Heart right ventricle (tissue), 16 donors: ENCODE measurements around the gene C1QTNF6. TPM values are rescaled to one million over a fixed set of nuclear protein-coding genes. Genes with fewer than 3 reads are reported as not detected.

Experiments
- ATAC-seq, 8 donors: fragments of 200-7000 bp; cut with Tn5 transposase; one replicate each; pipeline ENCODE4 v1.9.1; 2020; ENCODE audit warnings: mild to moderate bottlenecking in 8 of 8, moderate library complexity in 8 of 8, moderate number of reproducible peaks in 1 of 8
- DNase-seq, 2 donors: peaks; one replicate each; pipeline ENCODE4 v3.0.0-alpha.2; 2020
- H3K27ac ChIP-seq, 10 donors: fragments of 200-600 bp; sonication (generic) in 2 of 10; one replicate each; pipeline versions ENCODE4 v1.5.0 to v1.8.0; 2020 to 2022; ENCODE audit warnings: mild to moderate bottlenecking in 3 of 10
- H3K27me3 ChIP-seq, 7 donors: fragments of 200-600 bp; one replicate each; pipeline ENCODE4 v1.8.0; 2021 to 2022; ENCODE audit warnings: mild to moderate bottlenecking in 2 of 7
- H3K36me3 ChIP-seq, 9 donors: fragments of 200-600 bp; sonication (generic) in 1 of 9; one replicate each; pipeline versions ENCODE4 v1.5.0 to v1.8.0; 2020 to 2022; ENCODE audit warnings: mild to moderate bottlenecking in 2 of 9
- H3K4me1 ChIP-seq, 9 donors: fragments of 200-600 bp; sonication (generic) in 1 of 9; one replicate each; pipeline versions ENCODE4 v1.5.0 to v1.8.0; 2020 to 2022; ENCODE audit warnings: mild to moderate bottlenecking in 4 of 9
- H3K4me3 ChIP-seq, 10 donors: fragments of 200-600 bp; sonication (generic) in 2 of 10; one replicate each; pipeline versions ENCODE4 v1.5.0 to v1.8.0; 2020 to 2022; ENCODE audit warnings: mild to moderate bottlenecking in 7 of 10, moderate library complexity in 2 of 10
- H3K9me3 ChIP-seq, 11 donors: fragments of 200-600 bp in 10 of 11; sonication (generic) in 2 of 11; one replicate each; pipeline versions ENCODE4 v1.5.0 to v1.8.0; 2013 to 2022; ENCODE audit warnings: mild to moderate bottlenecking in 2 of 11, control low read depth in 1 of 11, moderate library complexity in 1 of 11
- CTCF ChIP-seq, 9 donors: fragments of 200-600 bp; sonication (generic) in 2 of 9; IDR thresholded peaks; one replicate each; pipeline versions ENCODE4 v1.5.0 to v1.8.0; 2021 to 2022; ENCODE audit warnings: antibody characterized with exemption in 9 of 9, mild to moderate bottlenecking in 5 of 9, moderate library complexity in 1 of 9
- WGBS, 2 donors: extraction: QIAGEN DNeasy Blood & Tissue Kit; methylation state at CpG; one replicate each; pipeline ENCODE4 v1.1.7; 2013; ENCODE audit warnings: inconsistent platforms in 1 of 2; 5-methylcytosine and 5-hydroxymethylcytosine counted together
- intact Hi-C, 10 donors: fragments of 100-400 bp; cut with DNase I; formaldehyde crosslinking; loops; one replicate each; pipeline versions ENCODE4 v1.11.1 to v1.14.2; 2022
- polyA plus RNA-seq, 2 donors: library from polyadenylated mRNA; stranded (reverse); fragments of 200-250 nt; gene quantifications; one replicate each; pipeline ENCODE4 v1.2.3, GENCODE V29; 2013
- total RNA-seq, 10 donors: library from RNA; stranded (reverse); fragmentation: NEBNext Ultra II Directional in 3 of 10; extraction: Animal tissue kit (Norgen Biotek cat#: 25700) in 3 of 10; gene quantifications; one replicate each; pipeline versions ENCODE4 v1.2.1 to v1.2.4, GENCODE V29; 2021 to 2023
- donor health status: Arrhythmogenic right ventricular cardiomyopathy.
- donor health status: ischemic (EF 13 %, LVEDD 7.1; RV severe dilation, severe dysfunction).
- donor health status: healthy with polysubstance abuse.
- donor health status: DM: no; HTN: yes; CAD: no.
- donor health status: DM: no; HTN: no; CAD: no.
- donor health status: ischemic (EF 25% LVEDD 6.9; RV normal size, moderate dysfunction).
- donor health status: ischemic (EF 25% LVEDD 5.7; RV mildly dilated, moderate dysfunction).
- donor health status: healthy.
- donor health status: DM: yes; HTN: yes; CAD: no.
- donor health status: Ischemic cardiomyopathy.
- donor health status: ischemic (EF 35%, LVEDD 5.7; RV mildly dilated, moderate dysfunction).
- donor health status: nonischemic (EF 11% LVEDD 7.7; RV severe dilation, severe dysfunction).
- donor health status: DM: yes; HTN: yes; CAD: no.
- donor health status: PGD.
- donor health status: ischemic (EF 29% LVEDD 5.4; RV normal size, mild dysfunction).
- donor health status: nonischemic (EF 23%, LVEDD 6.1; RV moderate dilation, normal function).

C1QTNF6 gene
- total and polyA plus RNA-seq, 12 donors = 0.51 to 6.4 (median 1.5) TPM

- no peak for TF ChIP-seq CTCF (IDR thresholded peaks at IDR 0.05)
- Histone ChIP-seq H3K36me3 (no peaks in the 10 kb centered on the region), H3K9me3 (no peaks in the 10 kb centered on the region), H3K27me3 (peaks cover 0 to 40% (median 17%) of the 10 kb centered on the region in 7 donors), H3K4me3 (no peak overlapping the region), H3K27ac (no peak overlapping the region), H3K4me1 (peaks cover 0 to under 1% (median 0%) of the 10 kb centered on the region in 9 donors)
- intact Hi-C loops = no loop called here
- ATAC-seq = no peak
- DNase-seq = no peak
- WGBS, 2 donors = 89 to 93% methylated on average over 71 of the region's 71 CpGs
These were observed 19.1 kb upstream of the C1QTNF6 start for GRCh38 chr22:37206841-37207821.

- H3K27ac ChIP-seq = no peak overlapping the region
- DNase-seq (no peak), ATAC-seq (no peak)
- peaks cover 0 to 31% (median 10%) of the 10 kb centered on the region in 7 donors for H3K27me3 ChIP-seq
- intact Hi-C loops = no loop called here
- H3K36me3 ChIP-seq = no peaks in the 10 kb centered on the region
- 89 to 95% methylated on average over 16 of the region's 16 CpGs for WGBS, 2 donors
- no peak overlapping the region for H3K4me3 ChIP-seq
- no peaks in the 10 kb centered on the region for H3K9me3 ChIP-seq
- H3K4me1 ChIP-seq = no peaks in the 10 kb centered on the region
- TF ChIP-seq CTCF (IDR thresholded peaks at IDR 0.05) = no peak
These were observed 18.2 kb upstream of the C1QTNF6 start for GRCh38 chr22:37206118-37206840.

GRCh38 chr22:37205046-37205445 is 17.0 kb upstream of the C1QTNF6 start:
- no peak overlapping the region for H3K4me3 ChIP-seq
- no peak overlapping the region for H3K27ac ChIP-seq
- DNase-seq (no peak), ATAC-seq (no peak)
- WGBS, 2 donors = 79 to 81% methylated on average over 5 of the region's 5 CpGs
- no peaks in the 10 kb centered on the region for H3K9me3 ChIP-seq
- intact Hi-C loops = no loop called here
- no peaks in the 10 kb centered on the region for H3K36me3 ChIP-seq
- peaks cover 0 to 3% (median 0%) of the 10 kb centered on the region in 9 donors for H3K4me1 ChIP-seq
- H3K27me3 ChIP-seq = peaks cover 0 to 19% (median 0%) of the 10 kb centered on the region in 7 donors
- no peak for TF ChIP-seq CTCF (IDR thresholded peaks at IDR 0.05)

- Histone ChIP-seq H3K36me3 (no peaks in the 10 kb centered on the region), H3K27ac (no peak overlapping the region), H3K4me1 (peaks cover 0 to 9% (median 4%) of the 10 kb centered on the region in 9 donors), H3K9me3 (no peaks in the 10 kb centered on the region), H3K27me3 (peaks cover 0 to 12% (median 0%) of the 10 kb centered on the region in 7 donors), H3K4me3 (no peak overlapping the region)
- no peak for ATAC-seq
- 78 to 83% methylated on average over 5 of the region's 5 CpGs for WGBS, 2 donors
- TF ChIP-seq CTCF (IDR thresholded peaks at IDR 0.05) = no peak
- DNase-seq = no peak
- intact Hi-C loops = loop anchor here in 4 of 10 donors (5.0 kb wide), 2 partner anchors 122 to 127 kb away; no protein-coding TSS in a partner anchor
These were observed 16.1 kb upstream of the C1QTNF6 start for GRCh38 chr22:37204045-37204655.
